ENCODE data around the gene CRY1. TPM values are rescaled to one million over a fixed set of nuclear protein-coding genes. Genes with fewer than 3 reads are reported as not detected.

The CRY1 gene
- total RNA-seq, 1 experiment from 2014 or later, result 23.1 TPM

DNA sequence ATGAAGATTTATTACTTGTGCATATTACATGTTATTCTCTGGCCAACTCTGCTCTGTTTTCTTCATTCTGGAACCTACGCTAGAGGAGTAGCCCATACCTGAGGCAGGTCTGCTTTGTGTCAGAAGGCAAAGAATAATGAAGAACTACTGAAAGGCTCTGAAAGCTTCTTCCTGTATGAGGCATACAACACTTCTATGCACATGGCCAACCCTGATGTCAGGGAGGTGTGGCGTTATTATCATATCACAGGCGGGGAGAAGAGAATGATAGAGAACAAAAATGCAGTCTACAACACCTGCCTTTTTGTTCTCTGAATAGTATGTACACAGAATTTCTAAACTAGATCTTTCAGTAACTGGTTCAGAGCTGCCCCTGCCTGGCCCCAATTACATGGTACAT is 32.5 kb upstream of the CRY1 start:
- Mint-ChIP-seq H3K27me3 (ENCODE audit: low read depth) (no peaks in the 10 kb centered on the region; the same call in 1 of the 2 replicates), H3K27ac (no peak overlapping the region), H3K4me3 (no peak overlapping the region), H3K4me1 (peaks cover 31% of the 10 kb centered on the region), H3K36me3 (peaks cover 6% of the 10 kb centered on the region), H3K9me3 (peaks cover 9% of the 10 kb centered on the region)
- TF ChIP-seq, protein P1, sequence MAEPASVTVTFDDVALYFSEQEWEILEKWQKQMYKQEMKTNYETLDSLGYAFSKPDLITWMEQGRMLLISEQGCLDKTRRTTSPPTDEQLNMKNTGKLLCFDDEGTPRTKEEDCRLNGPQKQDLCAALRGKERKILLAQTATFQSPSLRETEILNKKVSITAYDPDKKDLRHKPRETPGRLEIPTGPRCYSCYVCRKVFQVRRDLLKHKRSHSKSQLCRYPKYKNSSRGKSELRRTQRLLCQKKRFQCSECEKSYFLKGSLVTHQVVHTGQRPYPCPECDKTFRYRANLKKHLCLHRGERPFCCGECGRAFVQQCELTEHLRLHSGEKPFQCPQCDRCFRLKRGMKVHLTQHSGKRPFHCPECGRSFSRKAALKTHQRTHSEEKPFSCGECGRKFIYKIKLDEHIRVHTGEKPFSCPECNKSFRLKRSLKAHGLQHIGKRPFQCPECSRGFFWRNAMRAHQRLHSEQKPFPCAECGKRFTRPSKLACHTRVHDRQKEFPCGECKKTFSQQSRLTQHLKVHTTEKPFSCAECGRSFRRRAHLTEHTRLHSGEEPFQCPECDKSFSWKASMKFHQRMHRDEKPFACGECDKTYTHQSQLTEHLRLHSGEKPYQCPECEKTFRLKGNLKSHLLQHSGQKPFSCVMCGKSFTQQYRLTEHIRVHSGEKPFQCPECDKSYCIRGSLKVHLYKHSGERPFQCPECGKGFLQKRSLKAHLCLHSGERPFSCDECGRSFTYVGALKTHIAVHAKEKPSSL (CRISPR knock-in tag; conservative IDR thresholded peaks at IDR 0.05), result no peak
- TF ChIP-seq NR1H2 (CRISPR knock-in tag; IDR thresholded peaks at IDR 0.05) (no peak), ESRRA (CRISPR knock-in tag; IDR thresholded peaks at IDR 0.05; ENCODE audit: borderline replicate concordance) (no peak), TCF7 (CRISPR knock-in tag; IDR thresholded peaks at IDR 0.05; ENCODE audit: low read depth) (no peak)
- TF ChIP-seq, protein P2, sequence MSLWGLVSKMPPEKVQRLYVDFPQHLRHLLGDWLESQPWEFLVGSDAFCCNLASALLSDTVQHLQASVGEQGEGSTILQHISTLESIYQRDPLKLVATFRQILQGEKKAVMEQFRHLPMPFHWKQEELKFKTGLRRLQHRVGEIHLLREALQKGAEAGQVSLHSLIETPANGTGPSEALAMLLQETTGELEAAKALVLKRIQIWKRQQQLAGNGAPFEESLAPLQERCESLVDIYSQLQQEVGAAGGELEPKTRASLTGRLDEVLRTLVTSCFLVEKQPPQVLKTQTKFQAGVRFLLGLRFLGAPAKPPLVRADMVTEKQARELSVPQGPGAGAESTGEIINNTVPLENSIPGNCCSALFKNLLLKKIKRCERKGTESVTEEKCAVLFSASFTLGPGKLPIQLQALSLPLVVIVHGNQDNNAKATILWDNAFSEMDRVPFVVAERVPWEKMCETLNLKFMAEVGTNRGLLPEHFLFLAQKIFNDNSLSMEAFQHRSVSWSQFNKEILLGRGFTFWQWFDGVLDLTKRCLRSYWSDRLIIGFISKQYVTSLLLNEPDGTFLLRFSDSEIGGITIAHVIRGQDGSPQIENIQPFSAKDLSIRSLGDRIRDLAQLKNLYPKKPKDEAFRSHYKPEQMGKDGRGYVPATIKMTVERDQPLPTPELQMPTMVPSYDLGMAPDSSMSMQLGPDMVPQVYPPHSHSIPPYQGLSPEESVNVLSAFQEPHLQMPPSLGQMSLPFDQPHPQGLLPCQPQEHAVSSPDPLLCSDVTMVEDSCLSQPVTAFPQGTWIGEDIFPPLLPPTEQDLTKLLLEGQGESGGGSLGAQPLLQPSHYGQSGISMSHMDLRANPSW (CRISPR knock-in tag; conservative IDR thresholded peaks at IDR 0.05; ENCODE audit: low read depth), result no peak
- TF ChIP-seq, protein P3, sequence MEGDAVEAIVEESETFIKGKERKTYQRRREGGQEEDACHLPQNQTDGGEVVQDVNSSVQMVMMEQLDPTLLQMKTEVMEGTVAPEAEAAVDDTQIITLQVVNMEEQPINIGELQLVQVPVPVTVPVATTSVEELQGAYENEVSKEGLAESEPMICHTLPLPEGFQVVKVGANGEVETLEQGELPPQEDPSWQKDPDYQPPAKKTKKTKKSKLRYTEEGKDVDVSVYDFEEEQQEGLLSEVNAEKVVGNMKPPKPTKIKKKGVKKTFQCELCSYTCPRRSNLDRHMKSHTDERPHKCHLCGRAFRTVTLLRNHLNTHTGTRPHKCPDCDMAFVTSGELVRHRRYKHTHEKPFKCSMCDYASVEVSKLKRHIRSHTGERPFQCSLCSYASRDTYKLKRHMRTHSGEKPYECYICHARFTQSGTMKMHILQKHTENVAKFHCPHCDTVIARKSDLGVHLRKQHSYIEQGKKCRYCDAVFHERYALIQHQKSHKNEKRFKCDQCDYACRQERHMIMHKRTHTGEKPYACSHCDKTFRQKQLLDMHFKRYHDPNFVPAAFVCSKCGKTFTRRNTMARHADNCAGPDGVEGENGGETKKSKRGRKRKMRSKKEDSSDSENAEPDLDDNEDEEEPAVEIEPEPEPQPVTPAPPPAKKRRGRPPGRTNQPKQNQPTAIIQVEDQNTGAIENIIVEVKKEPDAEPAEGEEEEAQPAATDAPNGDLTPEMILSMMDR (IDR thresholded peaks at IDR 0.05), result no peak
- TF ChIP-seq, protein P4, sequence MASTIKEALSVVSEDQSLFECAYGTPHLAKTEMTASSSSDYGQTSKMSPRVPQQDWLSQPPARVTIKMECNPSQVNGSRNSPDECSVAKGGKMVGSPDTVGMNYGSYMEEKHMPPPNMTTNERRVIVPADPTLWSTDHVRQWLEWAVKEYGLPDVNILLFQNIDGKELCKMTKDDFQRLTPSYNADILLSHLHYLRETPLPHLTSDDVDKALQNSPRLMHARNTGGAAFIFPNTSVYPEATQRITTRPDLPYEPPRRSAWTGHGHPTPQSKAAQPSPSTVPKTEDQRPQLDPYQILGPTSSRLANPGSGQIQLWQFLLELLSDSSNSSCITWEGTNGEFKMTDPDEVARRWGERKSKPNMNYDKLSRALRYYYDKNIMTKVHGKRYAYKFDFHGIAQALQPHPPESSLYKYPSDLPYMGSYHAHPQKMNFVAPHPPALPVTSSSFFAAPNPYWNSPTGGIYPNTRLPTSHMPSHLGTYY (CRISPR knock-in tag; IDR thresholded peaks at IDR 0.05), result no peak
- TF ChIP-seq, protein P5, sequence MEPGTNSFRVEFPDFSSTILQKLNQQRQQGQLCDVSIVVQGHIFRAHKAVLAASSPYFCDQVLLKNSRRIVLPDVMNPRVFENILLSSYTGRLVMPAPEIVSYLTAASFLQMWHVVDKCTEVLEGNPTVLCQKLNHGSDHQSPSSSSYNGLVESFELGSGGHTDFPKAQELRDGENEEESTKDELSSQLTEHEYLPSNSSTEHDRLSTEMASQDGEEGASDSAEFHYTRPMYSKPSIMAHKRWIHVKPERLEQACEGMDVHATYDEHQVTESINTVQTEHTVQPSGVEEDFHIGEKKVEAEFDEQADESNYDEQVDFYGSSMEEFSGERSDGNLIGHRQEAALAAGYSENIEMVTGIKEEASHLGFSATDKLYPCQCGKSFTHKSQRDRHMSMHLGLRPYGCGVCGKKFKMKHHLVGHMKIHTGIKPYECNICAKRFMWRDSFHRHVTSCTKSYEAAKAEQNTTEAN (CRISPR knock-in tag; IDR thresholded peaks at IDR 0.05), result no peak
- POLR2A ChIA-PET, result no interaction called here
- DNase-seq (ENCODE audit: low spot score) (no peak), ATAC-seq (no peak)
- CTCF ChIA-PET, result interaction anchor here (1.0 to 2.0 kb wide), 3 partner anchors 21 to 484 kb away, joined by 3 to 8 read pairs (median 3); no protein-coding TSS in a partner anchor

DNA sequence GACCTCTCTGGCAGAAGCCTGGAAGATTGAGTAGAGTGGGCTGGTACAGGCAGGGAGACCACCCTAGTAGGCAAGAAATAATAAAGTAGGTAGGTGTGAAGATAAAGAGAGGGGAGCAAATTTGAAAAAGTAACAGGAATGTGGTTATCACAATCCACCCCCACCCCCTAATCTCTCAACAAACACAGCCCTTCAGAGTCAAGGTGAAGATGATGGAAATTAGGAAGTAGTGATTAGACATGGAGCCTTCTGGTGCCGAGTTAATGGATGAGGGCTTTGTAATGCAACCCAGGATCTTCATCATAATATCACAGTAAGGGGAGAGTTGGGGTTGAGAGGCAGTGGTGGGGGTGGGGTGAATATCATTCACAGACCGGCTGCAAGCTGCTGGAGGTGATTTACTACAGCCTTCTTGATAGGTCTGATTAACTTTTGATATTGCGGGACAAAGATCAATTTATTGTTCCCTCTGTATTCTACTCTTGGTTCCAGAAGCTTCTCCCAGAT is 29.2 kb upstream of the CRY1 start:
- Mint-ChIP-seq H3K36me3 (peaks cover 6% of the 10 kb centered on the region), H3K4me3 (0 out of 2 replicates have a peak overlapping the region, but pooled peaks have one; percentile 10), H3K4me1 (peaks cover 36% of the 10 kb centered on the region), H3K9me3 (peaks cover 9% of the 10 kb centered on the region), H3K27me3 (ENCODE audit: low read depth) (no peaks in the 10 kb centered on the region; the same call in 1 of the 2 replicates), H3K27ac (no peak overlapping the region)
- DNase-seq (ENCODE audit: low spot score) (no peak), ATAC-seq (peak; percentile 56)
- ChIA-PET CTCF (interaction anchor here (2.4 kb wide), 1 partner anchor 10 kb away, joined by 8 read pairs; no protein-coding TSS in a partner anchor), POLR2A (no interaction called here)
- TF ChIP-seq, protein P6, sequence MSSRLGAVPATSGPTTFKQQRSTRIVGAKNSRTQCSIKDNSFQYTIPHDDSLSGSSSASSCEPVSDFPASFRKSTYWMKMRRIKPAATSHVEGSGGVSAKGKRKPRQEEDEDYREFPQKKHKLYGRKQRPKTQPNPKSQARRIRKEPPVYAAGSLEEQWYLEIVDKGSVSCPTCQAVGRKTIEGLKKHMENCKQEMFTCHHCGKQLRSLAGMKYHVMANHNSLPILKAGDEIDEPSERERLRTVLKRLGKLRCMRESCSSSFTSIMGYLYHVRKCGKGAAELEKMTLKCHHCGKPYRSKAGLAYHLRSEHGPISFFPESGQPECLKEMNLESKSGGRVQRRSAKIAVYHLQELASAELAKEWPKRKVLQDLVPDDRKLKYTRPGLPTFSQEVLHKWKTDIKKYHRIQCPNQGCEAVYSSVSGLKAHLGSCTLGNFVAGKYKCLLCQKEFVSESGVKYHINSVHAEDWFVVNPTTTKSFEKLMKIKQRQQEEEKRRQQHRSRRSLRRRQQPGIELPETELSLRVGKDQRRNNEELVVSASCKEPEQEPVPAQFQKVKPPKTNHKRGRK (CRISPR knock-in tag; IDR thresholded peaks at IDR 0.05; ENCODE audit: borderline replicate concordance), result no peak
- no peak for TF ChIP-seq ZNF317 (CRISPR knock-in tag; IDR thresholded peaks at IDR 0.05; ENCODE audit: borderline replicate concordance, low read depth)
- no peak for TF ChIP-seq PRRX2 (CRISPR knock-in tag; IDR thresholded peaks at IDR 0.05)
- TF ChIP-seq, protein P7, sequence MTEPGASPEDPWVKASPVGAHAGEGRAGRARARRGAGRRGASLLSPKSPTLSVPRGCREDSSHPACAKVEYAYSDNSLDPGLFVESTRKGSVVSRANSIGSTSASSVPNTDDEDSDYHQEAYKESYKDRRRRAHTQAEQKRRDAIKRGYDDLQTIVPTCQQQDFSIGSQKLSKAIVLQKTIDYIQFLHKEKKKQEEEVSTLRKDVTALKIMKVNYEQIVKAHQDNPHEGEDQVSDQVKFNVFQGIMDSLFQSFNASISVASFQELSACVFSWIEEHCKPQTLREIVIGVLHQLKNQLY (CRISPR knock-in tag; IDR thresholded peaks at IDR 0.05), result no peak
- TF ChIP-seq, protein P8, sequence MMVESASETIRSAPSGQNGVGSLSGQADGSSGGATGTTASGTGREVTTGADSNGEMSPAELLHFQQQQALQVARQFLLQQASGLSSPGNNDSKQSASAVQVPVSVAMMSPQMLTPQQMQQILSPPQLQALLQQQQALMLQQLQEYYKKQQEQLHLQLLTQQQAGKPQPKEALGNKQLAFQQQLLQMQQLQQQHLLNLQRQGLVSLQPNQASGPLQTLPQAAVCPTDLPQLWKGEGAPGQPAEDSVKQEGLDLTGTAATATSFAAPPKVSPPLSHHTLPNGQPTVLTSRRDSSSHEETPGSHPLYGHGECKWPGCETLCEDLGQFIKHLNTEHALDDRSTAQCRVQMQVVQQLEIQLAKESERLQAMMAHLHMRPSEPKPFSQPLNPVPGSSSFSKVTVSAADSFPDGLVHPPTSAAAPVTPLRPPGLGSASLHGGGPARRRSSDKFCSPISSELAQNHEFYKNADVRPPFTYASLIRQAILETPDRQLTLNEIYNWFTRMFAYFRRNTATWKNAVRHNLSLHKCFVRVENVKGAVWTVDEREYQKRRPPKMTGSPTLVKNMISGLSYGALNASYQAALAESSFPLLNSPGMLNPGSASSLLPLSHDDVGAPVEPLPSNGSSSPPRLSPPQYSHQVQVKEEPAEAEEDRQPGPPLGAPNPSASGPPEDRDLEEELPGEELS (CRISPR knock-in tag; IDR thresholded peaks at IDR 0.05), result no peak
- TF ChIP-seq, protein P9, sequence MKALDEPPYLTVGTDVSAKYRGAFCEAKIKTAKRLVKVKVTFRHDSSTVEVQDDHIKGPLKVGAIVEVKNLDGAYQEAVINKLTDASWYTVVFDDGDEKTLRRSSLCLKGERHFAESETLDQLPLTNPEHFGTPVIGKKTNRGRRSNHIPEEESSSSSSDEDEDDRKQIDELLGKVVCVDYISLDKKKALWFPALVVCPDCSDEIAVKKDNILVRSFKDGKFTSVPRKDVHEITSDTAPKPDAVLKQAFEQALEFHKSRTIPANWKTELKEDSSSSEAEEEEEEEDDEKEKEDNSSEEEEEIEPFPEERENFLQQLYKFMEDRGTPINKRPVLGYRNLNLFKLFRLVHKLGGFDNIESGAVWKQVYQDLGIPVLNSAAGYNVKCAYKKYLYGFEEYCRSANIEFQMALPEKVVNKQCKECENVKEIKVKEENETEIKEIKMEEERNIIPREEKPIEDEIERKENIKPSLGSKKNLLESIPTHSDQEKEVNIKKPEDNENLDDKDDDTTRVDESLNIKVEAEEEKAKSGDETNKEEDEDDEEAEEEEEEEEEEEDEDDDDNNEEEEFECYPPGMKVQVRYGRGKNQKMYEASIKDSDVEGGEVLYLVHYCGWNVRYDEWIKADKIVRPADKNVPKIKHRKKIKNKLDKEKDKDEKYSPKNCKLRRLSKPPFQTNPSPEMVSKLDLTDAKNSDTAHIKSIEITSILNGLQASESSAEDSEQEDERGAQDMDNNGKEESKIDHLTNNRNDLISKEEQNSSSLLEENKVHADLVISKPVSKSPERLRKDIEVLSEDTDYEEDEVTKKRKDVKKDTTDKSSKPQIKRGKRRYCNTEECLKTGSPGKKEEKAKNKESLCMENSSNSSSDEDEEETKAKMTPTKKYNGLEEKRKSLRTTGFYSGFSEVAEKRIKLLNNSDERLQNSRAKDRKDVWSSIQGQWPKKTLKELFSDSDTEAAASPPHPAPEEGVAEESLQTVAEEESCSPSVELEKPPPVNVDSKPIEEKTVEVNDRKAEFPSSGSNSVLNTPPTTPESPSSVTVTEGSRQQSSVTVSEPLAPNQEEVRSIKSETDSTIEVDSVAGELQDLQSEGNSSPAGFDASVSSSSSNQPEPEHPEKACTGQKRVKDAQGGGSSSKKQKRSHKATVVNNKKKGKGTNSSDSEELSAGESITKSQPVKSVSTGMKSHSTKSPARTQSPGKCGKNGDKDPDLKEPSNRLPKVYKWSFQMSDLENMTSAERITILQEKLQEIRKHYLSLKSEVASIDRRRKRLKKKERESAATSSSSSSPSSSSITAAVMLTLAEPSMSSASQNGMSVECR (CRISPR knock-in tag; IDR thresholded peaks at IDR 0.05; ENCODE audit: borderline replicate concordance), result no peak

Measured in WTC11 (cell line).